ENCODE results near the gene ARL8B. TPM values are rescaled to one million over a fixed set of nuclear protein-coding genes. Genes with fewer than 3 reads are reported as not detected.

The ARL8B gene
- total and polyA plus RNA-seq, 2 of the 8 experiments (the other 6 are each of a cell fraction or from before 2014, with no cell fraction given) = 14.5 to 27.8 TPM

DNA sequence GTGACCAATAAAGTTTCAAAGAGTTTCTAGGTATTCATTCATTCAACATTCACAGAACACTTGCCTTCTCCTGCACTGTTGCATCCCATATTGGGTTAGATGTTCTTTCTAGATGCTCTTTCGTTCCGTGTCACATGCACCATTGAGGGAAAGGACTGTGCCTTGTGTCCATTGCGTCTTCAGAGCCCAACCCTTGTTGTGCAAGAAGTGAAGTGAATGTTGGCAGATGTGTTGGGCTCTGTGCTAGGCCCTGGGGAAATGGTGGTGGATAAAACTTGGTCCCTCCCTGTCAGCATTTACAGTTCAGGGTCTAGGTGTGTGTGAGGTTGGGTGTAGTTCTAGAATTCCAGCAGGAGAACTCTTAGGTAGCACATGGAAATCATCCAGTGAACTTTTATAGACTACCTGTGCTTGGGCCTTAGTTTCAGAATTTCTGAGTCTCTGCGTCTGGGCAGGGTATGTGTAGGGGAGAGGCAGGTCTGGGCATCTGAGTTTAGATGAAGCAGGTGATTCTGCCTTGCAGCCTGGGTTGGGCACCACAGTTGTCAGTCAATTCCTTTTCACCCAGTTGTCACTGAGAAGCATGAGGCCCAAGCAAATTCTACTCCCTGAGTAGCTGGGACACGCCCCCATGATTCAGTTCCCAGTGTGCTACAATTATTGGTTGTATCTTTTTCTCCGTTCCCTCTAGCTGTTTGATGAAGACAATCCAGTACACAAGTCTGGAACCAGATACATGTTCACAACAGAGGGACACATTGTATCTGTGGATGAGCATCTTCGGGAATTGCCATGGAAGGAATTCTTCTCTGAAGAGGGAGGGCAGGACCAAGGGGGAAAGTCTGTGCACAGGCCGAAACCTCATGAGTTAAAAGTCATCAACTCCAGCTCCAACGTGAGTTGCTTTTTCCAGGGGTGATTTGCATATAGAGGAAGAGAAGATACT is 90.8 kb downstream of the ARL8B start (continued):
- no peak for TF ChIP-seq CHD7 (IDR thresholded peaks at IDR 0.05; ENCODE audit: insufficient replicate concordance, low read length)
- TF ChIP-seq RXRA (IDR thresholded peaks at IDR 0.05; ENCODE audit: insufficient read depth, low read depth, low read length) = no peak
- TF ChIP-seq E2F6 (IDR thresholded peaks at IDR 0.05) = no peak
- 0 out of 2 replicates have a peak, but pooled peaks have one; percentile 38 for TF ChIP-seq CHD2 (IDR thresholded peaks at IDR 0.05; ENCODE audit: low read length)
- TF ChIP-seq KDM1A (IDR thresholded peaks at IDR 0.05; ENCODE audit: borderline replicate concordance, low read length) = no peak

Data from H1 (cell line).